ENCODE data around the gene YY1. TPM values are rescaled to one million over a fixed set of nuclear protein-coding genes. Genes with fewer than 3 reads are reported as not detected.
A peak's percentile ranks its signal among the peaks of the same experiment; 100 is the strongest.

YY1 gene
- total and polyA plus RNA-seq, 2 experiments from 2014 or later: 27.0 to 73.4 TPM

GRCh38 chr14:100261621-100262020 lies 22.7 kb downstream of the YY1 start:
- Histone ChIP-seq H3K27me3 (no peaks in the 10 kb centered on the region), H3K27ac (peak overlapping the region; percentile 39), H3K4me3 (no peak overlapping the region), H3K36me3 (peaks cover 18% of the 10 kb centered on the region), H3K9me3 (ENCODE audit: low read depth) (no peaks in the 10 kb centered on the region), H3K4me1 (ENCODE audit: low read depth) (no peaks in the 10 kb centered on the region)
- TF ChIP-seq, protein P1, sequence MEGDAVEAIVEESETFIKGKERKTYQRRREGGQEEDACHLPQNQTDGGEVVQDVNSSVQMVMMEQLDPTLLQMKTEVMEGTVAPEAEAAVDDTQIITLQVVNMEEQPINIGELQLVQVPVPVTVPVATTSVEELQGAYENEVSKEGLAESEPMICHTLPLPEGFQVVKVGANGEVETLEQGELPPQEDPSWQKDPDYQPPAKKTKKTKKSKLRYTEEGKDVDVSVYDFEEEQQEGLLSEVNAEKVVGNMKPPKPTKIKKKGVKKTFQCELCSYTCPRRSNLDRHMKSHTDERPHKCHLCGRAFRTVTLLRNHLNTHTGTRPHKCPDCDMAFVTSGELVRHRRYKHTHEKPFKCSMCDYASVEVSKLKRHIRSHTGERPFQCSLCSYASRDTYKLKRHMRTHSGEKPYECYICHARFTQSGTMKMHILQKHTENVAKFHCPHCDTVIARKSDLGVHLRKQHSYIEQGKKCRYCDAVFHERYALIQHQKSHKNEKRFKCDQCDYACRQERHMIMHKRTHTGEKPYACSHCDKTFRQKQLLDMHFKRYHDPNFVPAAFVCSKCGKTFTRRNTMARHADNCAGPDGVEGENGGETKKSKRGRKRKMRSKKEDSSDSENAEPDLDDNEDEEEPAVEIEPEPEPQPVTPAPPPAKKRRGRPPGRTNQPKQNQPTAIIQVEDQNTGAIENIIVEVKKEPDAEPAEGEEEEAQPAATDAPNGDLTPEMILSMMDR (IDR thresholded peaks at IDR 0.05; ENCODE audit: low read depth, low read length): no peak
- DNase-seq (ENCODE audit: low read depth in 1 of 2, low spot score in 1 of 2): no peak

DNA sequence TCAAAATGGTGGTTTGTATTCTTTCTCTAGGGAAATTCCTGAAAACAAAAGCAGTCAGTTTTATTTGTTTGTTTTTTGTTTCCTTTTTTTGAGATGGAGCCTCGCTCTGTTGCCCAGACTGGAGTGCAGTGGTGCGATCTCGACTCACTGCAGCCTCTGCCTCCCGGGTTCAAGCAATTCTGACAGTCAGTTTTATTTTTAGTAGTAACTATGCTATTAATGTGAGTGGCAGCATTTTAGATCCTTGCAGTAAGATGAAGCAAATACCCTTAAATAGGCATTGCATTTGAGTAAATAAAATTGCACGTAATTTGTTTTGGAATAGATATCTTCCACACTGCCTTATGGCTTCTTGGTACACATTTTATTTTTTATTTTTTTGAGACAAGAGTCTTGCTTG lies 23.6 kb downstream of the YY1 start:
- no peak for DNase-seq (ENCODE audit: low read depth in 1 of 2, low spot score in 1 of 2)
- peak overlapping the region; percentile 39 for H3K27ac ChIP-seq
- H3K4me3 ChIP-seq: no peak overlapping the region
- peaks cover 18% of the 10 kb centered on the region for H3K36me3 ChIP-seq
- no peaks in the 10 kb centered on the region for H3K27me3 ChIP-seq
- no peaks in the 10 kb centered on the region for H3K4me1 ChIP-seq (ENCODE audit: low read depth)
- TF ChIP-seq, protein P1 (IDR thresholded peaks at IDR 0.05; ENCODE audit: low read depth, low read length): no peak
- no peaks in the 10 kb centered on the region for H3K9me3 ChIP-seq (ENCODE audit: low read depth)

- TF ChIP-seq, protein P1 (IDR thresholded peaks at IDR 0.05; ENCODE audit: low read depth, low read length): no peak
- DNase-seq (ENCODE audit: low read depth in 1 of 2, low spot score in 1 of 2): no peak
- Histone ChIP-seq H3K9me3 (ENCODE audit: low read depth) (no peaks in the 10 kb centered on the region), H3K4me1 (ENCODE audit: low read depth) (no peaks in the 10 kb centered on the region), H3K4me3 (no peak overlapping the region), H3K27ac (peak overlapping the region; percentile 39), H3K36me3 (peaks cover 18% of the 10 kb centered on the region), H3K27me3 (no peaks in the 10 kb centered on the region)
Measured at GRCh38 chr14:100263141-100263540, 24.2 kb downstream of the YY1 start.

DNA sequence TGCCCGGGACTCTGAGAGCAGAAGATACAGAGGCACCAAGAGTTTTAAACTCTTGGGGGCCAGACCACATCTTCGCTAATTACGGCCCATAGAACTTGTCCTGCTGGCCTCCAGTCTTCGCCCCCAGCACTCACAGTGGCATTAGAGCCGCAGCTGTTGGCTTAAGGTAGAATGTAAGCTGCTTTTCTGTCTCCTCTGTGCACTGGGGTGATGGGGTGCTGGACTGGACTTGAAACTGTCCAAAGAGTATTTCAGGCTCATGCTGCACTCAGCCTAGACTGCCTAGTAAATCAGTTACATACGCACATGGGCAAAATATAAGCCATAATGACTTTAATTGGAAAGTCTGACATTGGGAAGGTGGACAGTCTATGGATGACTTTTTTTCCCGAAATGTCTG lies 29.0 kb downstream of the YY1 start:
- no peak overlapping the region for H3K4me3 ChIP-seq
- H3K27ac ChIP-seq: peak overlapping the region; percentile 6
- peaks cover 12% of the 10 kb centered on the region for H3K36me3 ChIP-seq
- no peak for DNase-seq (ENCODE audit: low read depth in 1 of 2, low spot score in 1 of 2)
- H3K27me3 ChIP-seq: no peaks in the 10 kb centered on the region
- TF ChIP-seq, protein P1 (IDR thresholded peaks at IDR 0.05; ENCODE audit: low read depth, low read length): no peak
- no peaks in the 10 kb centered on the region for H3K9me3 ChIP-seq (ENCODE audit: low read depth)
- H3K4me1 ChIP-seq (ENCODE audit: low read depth): no peaks in the 10 kb centered on the region

GRCh38 chr14:100268591-100269207 lies 29.8 kb downstream of the YY1 start:
- Histone ChIP-seq H3K27ac (no peak overlapping the region), H3K27me3 (no peaks in the 10 kb centered on the region), H3K36me3 (peaks cover 9% of the 10 kb centered on the region)

More at GRCh38 chr14:100268591-100269207, 29.8 kb downstream of the YY1 start:
- Histone ChIP-seq H3K4me1 (ENCODE audit: low read depth) (no peaks in the 10 kb centered on the region), H3K4me3 (no peak overlapping the region), H3K9me3 (ENCODE audit: low read depth) (no peaks in the 10 kb centered on the region)
- TF ChIP-seq, protein P1 (IDR thresholded peaks at IDR 0.05; ENCODE audit: low read depth, low read length): no peak
- DNase-seq (ENCODE audit: low read depth in 1 of 2, low spot score in 1 of 2): peak in 1 of 2 donors; percentile 37
